SK-N-MC (cell line): Measurements from ENCODE around the gene QSOX2.

Source experiments
- EZH2 ChIP-seq: fragments of 200-600 bp; sonication (generic); IDR thresholded peaks from one replicate; pipeline ENCODE4 v1.6.1; 2017; ENCODE audit warnings: antibody characterized with exemption
- POLR2AphosphoS5 ChIP-seq: IDR thresholded peaks from 2 replicates; pipeline ENCODE4 v1.6.1; 2012; ENCODE audit warnings: mild to moderate bottlenecking, low read depth, low read length, borderline replicate concordance

- TF ChIP-seq EZH2 (no peak), POLR2AphosphoS5 (no peak)
Observed at GRCh38 chr9:136242248-136242647, 3.4 kb downstream of the QSOX2 start.
